CD14-positive monocyte (primary cell): ENCODE results near the gene CFAP97D1. TPM values are rescaled to one million over a fixed set of nuclear protein-coding genes. Genes with fewer than 3 reads are reported as not detected.

Source experiments
- DNase-seq, 3 donors: peaks; one replicate each; pipeline ENCODE4 v3.0.0-alpha.2; 2011 to 2022
- H2AFZ ChIP-seq: 2 replicates; pipeline ENCODE4 v1.6.0; 2012; ENCODE audit warnings: mild to moderate bottlenecking, low read depth, low read length, inconsistent platforms; ENCODE audit not compliant: insufficient read depth, poor library complexity, severe bottlenecking
- H3K27ac ChIP-seq, 2 donors: 1 replicate in 1 of 2; 2 replicates in 1 of 2; pipeline ENCODE4 v1.5.1; 2012 to 2013; ENCODE audit warnings: low read length in 2 of 2, control low read depth in 1 of 2, inconsistent platforms in 1 of 2, low read depth in 1 of 2, mild to moderate bottlenecking in 1 of 2
- H3K27me3 ChIP-seq, 2 donors: one replicate each; pipeline versions ENCODE4 v1.6.0 to v1.6.1; 2011 to 2013; ENCODE audit warnings: low read length in 2 of 2; ENCODE audit not compliant: control insufficient read depth in 2 of 2, insufficient read depth in 2 of 2
- H3K36me3 ChIP-seq, 2 donors: replicated peaks in 1 of 2; 1 replicate in 1 of 2; 2 replicates in 1 of 2; pipeline versions ENCODE4 v1.5.1 to v1.6.1; 2012 to 2013; ENCODE audit warnings: low read length in 2 of 2, control low read depth in 1 of 2, inconsistent platforms in 1 of 2, mild to moderate bottlenecking in 1 of 2; ENCODE audit not compliant: insufficient read depth in 2 of 2, control insufficient read depth in 1 of 2
- H3K4me1 ChIP-seq, 2 donors: 1 replicate in 1 of 2; 2 replicates in 1 of 2; pipeline versions ENCODE4 v1.5.1 to v1.6.1; 2012 to 2013; ENCODE audit warnings: low read length in 2 of 2, control low read depth in 1 of 2, inconsistent platforms in 1 of 2, mild to moderate bottlenecking in 1 of 2, moderate library complexity in 1 of 2; ENCODE audit not compliant: insufficient read depth in 2 of 2, control insufficient read depth in 1 of 2
- H3K4me2 ChIP-seq: replicated peaks from 2 replicates; pipeline ENCODE3; 2012; ENCODE audit warnings: low read length, moderate library complexity, mild to moderate bottlenecking; ENCODE audit not compliant: poor library complexity, severe bottlenecking; ENCODE audit errors: extremely low read depth
- H3K4me3 ChIP-seq, 3 experiments: fragments of 200-600 bp in 1 of 3; sonication (generic) in 1 of 3; replicated peaks in 1 of 3; 1 replicate in 2 of 3; 2 replicates in 1 of 3; pipeline ENCODE4 v1.5.1; 2011 to 2013; ENCODE audit warnings: low read length in 3 of 3, mild to moderate bottlenecking in 3 of 3, control low read depth in 2 of 3, low read depth in 2 of 3, inconsistent platforms in 1 of 3, moderate library complexity in 1 of 3
- H3K79me2 ChIP-seq: 2 replicates; pipeline ENCODE4 v1.6.0; 2012; ENCODE audit warnings: mild to moderate bottlenecking, control low read depth, inconsistent platforms, low read length, moderate library complexity; ENCODE audit not compliant: insufficient read depth
- H3K9ac ChIP-seq: 2 replicates; pipeline ENCODE4 v1.6.0; 2017; ENCODE audit warnings: low read length, mild to moderate bottlenecking; ENCODE audit not compliant: insufficient read depth, poor library complexity, severe bottlenecking
- H3K9me3 ChIP-seq, 2 donors: replicated peaks in 1 of 2; 1 replicate in 1 of 2; 2 replicates in 1 of 2; pipeline versions ENCODE4 v1.5.1 to v1.6.1; 2012 to 2013; ENCODE audit warnings: low read length in 2 of 2, control low read depth in 1 of 2; ENCODE audit not compliant: control insufficient read depth in 1 of 2, insufficient read depth in 1 of 2
- H4K20me1 ChIP-seq: 2 replicates; pipeline ENCODE4 v1.6.0; 2012; ENCODE audit warnings: mild to moderate bottlenecking, low read length, control low read depth, moderate library complexity; ENCODE audit not compliant: insufficient read depth
- H3K27ac Mint-ChIP-seq, 7 donors: one replicate each; pipeline ENCODE4 v1.8.0; 2020; ENCODE audit warnings: mild to moderate bottlenecking in 7 of 7, mixed read lengths in 7 of 7, moderate library complexity in 6 of 7, inconsistent platforms in 2 of 7
- H3K27me3 Mint-ChIP-seq, 3 donors: one replicate each; pipeline ENCODE4 v1.8.0; 2021 to 2022; ENCODE audit warnings: low read depth in 3 of 3, mild to moderate bottlenecking in 3 of 3, mixed read lengths in 3 of 3, moderate library complexity in 3 of 3, inconsistent platforms in 1 of 3
- H3K36me3 Mint-ChIP-seq, 2 donors: one replicate each; pipeline ENCODE4 v1.8.0; 2020; ENCODE audit warnings: mixed read lengths in 2 of 2, inconsistent platforms in 1 of 2, mild to moderate bottlenecking in 1 of 2
- H3K4me1 Mint-ChIP-seq: one replicate; pipeline ENCODE4 v1.8.0; 2020; ENCODE audit warnings: mild to moderate bottlenecking, mixed read lengths
- H3K4me3 Mint-ChIP-seq, 2 donors: one replicate each; pipeline ENCODE4 v1.8.0; 2020; ENCODE audit warnings: mild to moderate bottlenecking in 2 of 2, mixed read lengths in 2 of 2, moderate library complexity in 1 of 2
- H3K9me3 Mint-ChIP-seq, 7 donors: one replicate each; pipeline ENCODE4 v1.8.0; 2020 to 2022; ENCODE audit warnings: mixed read lengths in 7 of 7, mild to moderate bottlenecking in 6 of 7, moderate library complexity in 6 of 7, inconsistent platforms in 2 of 7
- WGBS: methylation state at CpG from one replicate; pipeline ENCODE4 v1.1.5; 2013; ENCODE audit warnings: missing lambda C conversion rate; ENCODE audit not compliant: insufficient coverage; 5-methylcytosine and 5-hydroxymethylcytosine counted together
- intact Hi-C, 2 donors: fragments of 100-400 bp; cut with micrococcal nuclease; formaldehyde crosslinking; loops; one replicate each; pipeline versions ENCODE4 v1.15.0 to v1.15.1; 2023
- polyA plus RNA-seq, 3 donors: library from polyadenylated mRNA; depleted of rRNA in 1 of 3; unstranded in 2 of 3; stranded (reverse) in 1 of 3; fragments of 300-500 nt in 2 of 3; fragments of >200 nt in 1 of 3; fragmentation: Illumina TruSeq in 2 of 3; gene quantifications; 1 replicate in 2 of 3; 2 replicates in 1 of 3; pipeline ENCODE4 v1.2.3, GENCODE V29; 2012 to 2021
- TF ChIP-seq, protein P1 (sequence below): fragments of 200-600 bp; IDR thresholded peaks from one replicate; pipeline ENCODE4 v1.8.0; 2022; ENCODE audit warnings: antibody characterized with exemption, mild to moderate bottlenecking

The CFAP97D1 gene
- polyA plus RNA-seq, 3 donors = 0.07 TPM; not detected in 2

DNA sequence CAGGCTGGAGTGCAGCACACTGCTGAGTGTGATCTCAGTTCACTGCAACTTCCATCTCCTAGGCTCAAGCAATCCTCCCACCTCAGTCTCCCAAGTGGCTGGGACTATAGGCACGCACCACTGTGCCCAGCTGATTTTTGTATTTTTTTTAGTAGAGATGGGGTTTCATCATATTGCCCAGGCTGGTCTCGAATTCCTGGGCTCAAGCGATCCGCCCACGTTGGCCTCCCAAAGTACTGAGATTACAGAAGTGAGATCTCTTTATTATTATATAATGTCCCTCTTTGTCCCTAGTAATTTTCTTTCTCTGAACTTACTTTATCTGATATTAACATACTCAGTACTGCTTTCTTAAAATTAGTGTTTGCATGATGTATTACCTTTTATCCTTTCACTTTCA, 8.3 kb downstream of the CFAP97D1 start:
- no peaks in the 10 kb centered on the region for H3K36me3 ChIP-seq
- H3K4me3 ChIP-seq = no peak overlapping the region
- intact Hi-C loops = no loop called here
- Mint-ChIP-seq H3K4me3 (no peak overlapping the region), H3K9me3 (no peaks in the 10 kb centered on the region), H3K4me1 (peaks cover 32% of the 10 kb centered on the region), H3K36me3 (no peaks in the 10 kb centered on the region), H3K27me3 (peaks cover 0 to 4% (median 0%) of the 10 kb centered on the region in 3 donors), H3K27ac (peak overlapping the region in 2 of 7 donors; percentile 28 to 34)
- no peak overlapping the region for H3K9ac ChIP-seq
- WGBS = no CpG with 5 or more reads among the region's 5 CpGs
- no peaks in the 10 kb centered on the region for H3K79me2 ChIP-seq
- no peaks in the 10 kb centered on the region for H3K9me3 ChIP-seq
- no peak overlapping the region for H3K27ac ChIP-seq
- H4K20me1 ChIP-seq = no peaks in the 10 kb centered on the region
- H3K4me2 ChIP-seq = no peak overlapping the region
- no peaks in the 10 kb centered on the region for H3K27me3 ChIP-seq
- H3K4me1 ChIP-seq = peaks cover 16 to 38% of the 10 kb centered on the region in 2 donors
- DNase-seq = no peak
- no peak overlapping the region for H2AFZ ChIP-seq
- TF ChIP-seq, protein P1, sequence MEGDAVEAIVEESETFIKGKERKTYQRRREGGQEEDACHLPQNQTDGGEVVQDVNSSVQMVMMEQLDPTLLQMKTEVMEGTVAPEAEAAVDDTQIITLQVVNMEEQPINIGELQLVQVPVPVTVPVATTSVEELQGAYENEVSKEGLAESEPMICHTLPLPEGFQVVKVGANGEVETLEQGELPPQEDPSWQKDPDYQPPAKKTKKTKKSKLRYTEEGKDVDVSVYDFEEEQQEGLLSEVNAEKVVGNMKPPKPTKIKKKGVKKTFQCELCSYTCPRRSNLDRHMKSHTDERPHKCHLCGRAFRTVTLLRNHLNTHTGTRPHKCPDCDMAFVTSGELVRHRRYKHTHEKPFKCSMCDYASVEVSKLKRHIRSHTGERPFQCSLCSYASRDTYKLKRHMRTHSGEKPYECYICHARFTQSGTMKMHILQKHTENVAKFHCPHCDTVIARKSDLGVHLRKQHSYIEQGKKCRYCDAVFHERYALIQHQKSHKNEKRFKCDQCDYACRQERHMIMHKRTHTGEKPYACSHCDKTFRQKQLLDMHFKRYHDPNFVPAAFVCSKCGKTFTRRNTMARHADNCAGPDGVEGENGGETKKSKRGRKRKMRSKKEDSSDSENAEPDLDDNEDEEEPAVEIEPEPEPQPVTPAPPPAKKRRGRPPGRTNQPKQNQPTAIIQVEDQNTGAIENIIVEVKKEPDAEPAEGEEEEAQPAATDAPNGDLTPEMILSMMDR = no peak

DNA sequence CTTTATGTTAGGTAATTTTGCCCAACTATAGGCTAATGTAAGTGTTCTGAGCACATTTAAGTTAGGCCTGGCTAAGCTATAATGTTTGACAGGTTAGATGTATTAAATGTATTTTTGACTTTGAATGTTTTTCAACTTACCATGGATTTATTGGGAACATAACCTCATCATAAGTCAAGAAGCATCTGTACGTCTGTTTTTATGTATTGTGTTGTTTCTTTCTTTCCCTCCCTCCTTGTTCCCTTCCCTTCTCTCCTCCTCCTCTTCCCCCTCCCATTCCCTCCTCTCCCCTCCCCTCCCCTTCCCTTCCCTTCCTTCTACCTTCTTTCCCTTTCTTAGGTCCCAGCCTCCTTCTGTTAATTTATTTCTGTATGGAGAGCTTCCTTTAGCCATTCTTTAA, 9.2 kb downstream of the CFAP97D1 start:
- Histone ChIP-seq H2AFZ (no peak overlapping the region), H3K36me3 (no peaks in the 10 kb centered on the region), H3K4me3 (no peak overlapping the region), H4K20me1 (no peaks in the 10 kb centered on the region), H3K27ac (no peak overlapping the region), H3K4me2 (no peak overlapping the region), H3K9ac (no peak overlapping the region), H3K79me2 (no peaks in the 10 kb centered on the region), H3K4me1 (peaks cover 8 to 28% of the 10 kb centered on the region in 2 donors), H3K27me3 (no peaks in the 10 kb centered on the region), H3K9me3 (no peaks in the 10 kb centered on the region)
- H3K36me3 Mint-ChIP-seq = no peaks in the 10 kb centered on the region
- no CpG with 5 or more reads among the region's 1 CpG for WGBS
- peaks cover 0 to 4% (median 0%) of the 10 kb centered on the region in 3 donors for H3K27me3 Mint-ChIP-seq
- intact Hi-C loops = no loop called here
- H3K9me3 Mint-ChIP-seq = no peaks in the 10 kb centered on the region
- TF ChIP-seq, protein P1 = no peak
- no peak overlapping the region for H3K27ac Mint-ChIP-seq
- no peak for DNase-seq
- H3K4me3 Mint-ChIP-seq = no peak overlapping the region
- H3K4me1 Mint-ChIP-seq = peaks cover 24% of the 10 kb centered on the region
